Endothelial cell of umbilical vein (primary cell): ENCODE measurements around the gene LRWD1. TPM values are rescaled to one million over a fixed set of nuclear protein-coding genes. Genes with fewer than 3 reads are reported as not detected.

Source experiments
- BruUV-seq: library from RNA; stranded (reverse); fragments of 400-500 nt; replicated peaks from 2 replicates; lab custom pipeline; 2021; lab: Mats Ljungman, UMichigan
- CTCF ChIA-PET: fragments of 300-600, 350-600 bp; sonication (Branson Sonifier 250); formaldehyde crosslinking; loops from one replicate; lab custom pipeline; 2021; ENCODE audit warnings: antibody characterized with exemption, inconsistent platforms; lab: Charles Lee
- POLR2A ChIA-PET: fragments of 300-600, 350-600 bp; sonication (Branson Sonifier 250); formaldehyde crosslinking; loops from one replicate; lab custom pipeline; 2021; ENCODE audit warnings: antibody characterized with exemption, inconsistent platforms; lab: Charles Lee
- DNase-seq: peaks from one replicate; pipeline ENCODE4 v3.0.0-alpha.2; 2011; ENCODE audit warnings: low read depth, low spot score
- FAIRE-seq: peaks from 2 replicates; lab custom pipeline; 2011; peaks lifted over from hg19 to GRCh38; lab: Jason Lieb, UNC
- H2AFZ ChIP-seq: 2 replicates; pipeline ENCODE4 v1.6.0; 2012; ENCODE audit warnings: low read depth, low read length, control low read depth, inconsistent platforms
- H3K27ac ChIP-seq: 2 replicates; pipeline ENCODE4 v1.5.1; 2011; ENCODE audit warnings: low read depth, mild to moderate bottlenecking, control low read depth, low read length, moderate library complexity; ENCODE audit not compliant: insufficient read depth
- H3K27me3 ChIP-seq, 2 experiments: 2 replicates each; pipeline versions ENCODE4 v1.6.0 to v1.6.1; 2011; ENCODE audit warnings: low read length in 2 of 2, mixed read lengths in 1 of 2; ENCODE audit not compliant: control insufficient read depth in 2 of 2, insufficient read depth in 2 of 2
- H3K36me3 ChIP-seq, 2 experiments: 2 replicates in 1 of 2; 3 replicates in 1 of 2; pipeline ENCODE4 v1.5.1; 2011; ENCODE audit warnings: low read length in 2 of 2, mild to moderate bottlenecking in 1 of 2, moderate library complexity in 1 of 2; ENCODE audit not compliant: control insufficient read depth in 2 of 2, insufficient read depth in 2 of 2; ENCODE audit errors: extremely low read depth in 1 of 2
- H3K4me1 ChIP-seq: 3 replicates; pipeline ENCODE4 v1.5.1; 2011; ENCODE audit warnings: mild to moderate bottlenecking, low read length; ENCODE audit not compliant: control insufficient read depth, insufficient read depth; ENCODE audit errors: extremely low read depth
- H3K4me2 ChIP-seq: 2 replicates; pipeline ENCODE4 v1.6.1; 2011; ENCODE audit warnings: low read length, control low read depth, mixed read lengths; ENCODE audit not compliant: insufficient read depth
- H3K4me3 ChIP-seq, 3 experiments: fragments of 200-600 bp in 1 of 3; sonication (generic), shearing (Covaris generic) in 1 of 3; replicated peaks in 1 of 3; 2 replicates each; pipeline ENCODE4 v1.5.1; 2011 to 2016; ENCODE audit warnings: control low read depth in 3 of 3, low read length in 3 of 3, mild to moderate bottlenecking in 2 of 3, inconsistent platforms in 1 of 3, low read depth in 1 of 3, moderate library complexity in 1 of 3; ENCODE audit not compliant: insufficient read depth in 1 of 3
- H3K79me2 ChIP-seq: 2 replicates; pipeline ENCODE4 v1.6.0; 2012; ENCODE audit warnings: low read length, inconsistent platforms; ENCODE audit not compliant: control insufficient read depth, insufficient read depth
- H3K9ac ChIP-seq: replicated peaks from 2 replicates; pipeline ENCODE3; 2011; ENCODE audit warnings: low read length, control low read depth; ENCODE audit not compliant: insufficient read depth; ENCODE audit errors: extremely low read depth
- H3K9me1 ChIP-seq: replicated peaks from 3 replicates; pipeline ENCODE4 v1.6.0; 2011; ENCODE audit warnings: mild to moderate bottlenecking, low read length; ENCODE audit not compliant: control insufficient read depth, insufficient read depth; ENCODE audit errors: extremely low read depth
- H3K9me3 ChIP-seq: replicated peaks from 2 replicates; pipeline ENCODE4 v1.5.1; 2012; ENCODE audit warnings: low read length, inconsistent platforms; ENCODE audit not compliant: control insufficient read depth, insufficient read depth
- H4K20me1 ChIP-seq: replicated peaks from 2 replicates; pipeline ENCODE3; 2011; ENCODE audit warnings: mild to moderate bottlenecking, low read length; ENCODE audit not compliant: control insufficient read depth, insufficient read depth; ENCODE audit errors: extremely low read depth
- CTCF ChIP-seq, 2 donors: IDR thresholded peaks; 1 replicate in 1 of 2; 2 replicates in 1 of 2; pipeline ENCODE4 v1.5.1; 2011; ENCODE audit warnings: low read length in 2 of 2, mild to moderate bottlenecking in 2 of 2, moderate library complexity in 2 of 2, control low read depth in 1 of 2, inconsistent platforms in 1 of 2, low read depth in 1 of 2; ENCODE audit not compliant: insufficient read depth in 1 of 2; ENCODE audit errors: extremely low read depth in 1 of 2
- EZH2 ChIP-seq: IDR thresholded peaks from 2 replicates; pipeline ENCODE4 v1.6.1; 2012; ENCODE audit warnings: borderline replicate concordance, low read depth, mild to moderate bottlenecking, moderate library complexity, low read length, inconsistent platforms; ENCODE audit not compliant: severe bottlenecking
- GATA2 ChIP-seq: IDR thresholded peaks from 2 replicates; pipeline ENCODE4 v1.7.0; 2011; ENCODE audit warnings: low read depth, mild to moderate bottlenecking, moderate library complexity, mixed read lengths, low read length; ENCODE audit not compliant: insufficient read length, insufficient read depth
- MYC ChIP-seq: IDR thresholded peaks from one replicate; pipeline ENCODE4 v1.6.1; 2011; ENCODE audit warnings: mild to moderate bottlenecking, low read depth, low read length
- POLR2A ChIP-seq: IDR thresholded peaks from 2 replicates; pipeline ENCODE4 v1.6.1; 2012; ENCODE audit warnings: low read depth, mild to moderate bottlenecking, control low read depth, low read length
- POLR2AphosphoS5 ChIP-seq: IDR thresholded peaks from 2 replicates; pipeline ENCODE4 v1.6.1; 2012; ENCODE audit warnings: low read depth, mild to moderate bottlenecking, control low read depth, low read length, moderate library complexity; ENCODE audit not compliant: insufficient read depth
- dilution Hi-C: fragments of 300-500 bp; cut with MboI; formaldehyde crosslinking; loops from one replicate; pipeline ENCODE4 v1.15.0; 2019; ENCODE audit warnings: low sequenced_read_pairs; ENCODE audit not compliant: extremely low pct_ligation_motif_present
- intact Hi-C: fragments of 100-400 bp; cut with micrococcal nuclease; formaldehyde crosslinking; loops from one replicate; pipeline ENCODE4 v1.10.0; 2022
- polyA plus RNA-seq, 4 experiments: library from polyadenylated mRNA; depleted of rRNA in 3 of 4; stranded (reverse) in 3 of 4; unstranded in 1 of 4; fragments of >200 nt; gene quantifications; 2 replicates each; pipeline versions ENCODE4 v1.2.1 to v1.2.3, GENCODE V29; 2011 to 2012; ENCODE audit warnings: missing spikeins in 1 of 4
- total RNA-seq: library from RNA; stranded (reverse); gene quantifications from 2 replicates; pipeline ENCODE4 v1.2.3, GENCODE V29; 2021

The LRWD1 gene
- total and polyA plus RNA-seq, 2 donors (not counting 3 experiments of a cell fraction or from before 2014, with no cell fraction given): 21.7 to 22.7 TPM

GRCh38 chr7:102469351-102469971 lies 4.7 kb downstream of the LRWD1 start:
- H4K20me1 ChIP-seq: no peaks in the 10 kb centered on the region

More at GRCh38 chr7:102469351-102469971, 4.7 kb downstream of the LRWD1 start:
- DNase-seq: no peak
- intact Hi-C loops (no loop called here), dilution Hi-C loops (no loop called here)
- Histone ChIP-seq H3K79me2 (peaks cover under 1% of the 10 kb centered on the region), H3K9ac (no peak overlapping the region), H3K4me3 (no peak overlapping the region), H3K4me2 (no peak overlapping the region), H3K9me1 (no peaks in the 10 kb centered on the region), H3K4me1 (peaks cover 5% of the 10 kb centered on the region), H3K27ac (no peak overlapping the region), H3K27me3 (no peaks in the 10 kb centered on the region), H2AFZ (no peak overlapping the region), H3K36me3 (peaks cover 2 to 22% of the 10 kb centered on the region in 2 experiments), H3K9me3 (no peaks in the 10 kb centered on the region)
- FAIRE-seq: no peak
- ChIA-PET CTCF (no interaction called here), POLR2A (no interaction called here)
- BruUV-seq: no TSS peak
- TF ChIP-seq GATA2 (no peak), POLR2A (no peak), POLR2AphosphoS5 (no peak), CTCF (IDR thresholded peaks at IDR 0.05; ENCODE audit: extremely low read depth in 1 of 2, insufficient read depth in 1 of 2, low read depth in 1 of 2, low read length in 2 of 2) (no peak), EZH2 (no peak), MYC (no peak)
